HG02678 (cell line): ENCODE measurements around the gene DHRS3.

Source experiments
- ATAC-seq: cut with Tn5 transposase; IDR thresholded peaks from one replicate; pipeline ENCODE4 v1.9.1; 2021; ENCODE audit warnings: mild to moderate bottlenecking, moderate library complexity; ENCODE audit not compliant: unreplicated experiment

The DHRS3 gene

GRCh38 chr1:12556368-12556930 is 61.6 kb downstream of the DHRS3 start:
- no peak for ATAC-seq

DNA sequence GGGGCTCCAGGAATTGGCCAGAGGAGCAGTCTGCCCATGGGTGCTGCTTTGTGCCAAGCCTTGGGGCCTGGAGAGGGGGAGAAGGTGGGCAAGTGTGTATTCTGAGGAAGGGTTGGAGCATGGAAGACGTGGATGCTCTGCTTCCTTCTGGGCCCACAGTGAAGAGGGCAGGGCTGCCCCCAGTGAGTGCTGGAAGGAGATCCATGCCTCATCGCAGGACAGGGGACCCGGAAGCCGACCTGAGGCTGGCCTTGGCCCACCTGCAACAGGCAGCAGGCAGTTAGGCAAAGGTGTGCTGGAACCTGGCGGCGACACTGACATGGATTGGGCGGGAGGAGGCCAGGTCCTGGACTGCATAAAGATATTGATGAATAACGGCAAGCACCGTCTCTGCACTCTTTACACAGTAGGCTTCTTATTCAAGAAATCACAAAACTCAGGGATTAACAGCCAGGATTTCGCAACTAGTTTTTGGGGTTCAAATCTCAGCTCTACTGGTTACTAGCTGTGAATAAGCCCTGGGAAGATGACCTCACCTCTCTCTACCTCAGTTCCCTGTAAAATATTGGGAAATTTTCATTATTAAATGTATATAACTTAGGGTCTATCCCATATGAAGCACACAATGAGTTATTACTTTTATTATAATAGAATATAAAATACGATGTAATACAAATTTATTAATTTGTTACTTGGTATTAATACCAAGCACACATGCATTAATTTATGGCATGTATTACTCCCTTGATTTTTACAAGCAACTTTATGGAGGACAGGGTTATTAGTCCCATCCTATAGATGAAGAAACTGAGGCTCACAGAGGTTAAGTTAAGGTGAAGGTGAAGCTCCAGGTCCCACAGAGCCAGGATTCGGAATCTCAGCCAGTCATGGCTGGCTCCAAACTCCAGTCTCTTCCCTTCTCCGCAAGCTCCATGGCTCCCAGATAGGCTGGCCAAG is 62.3 kb downstream of the DHRS3 start:
- no peak for ATAC-seq

GRCh38 chr1:12554521-12555305 is 63.3 kb downstream of the DHRS3 start:
- ATAC-seq: no peak

- no peak for ATAC-seq
Observed at GRCh38 chr1:12553963-12554362, 64.0 kb downstream of the DHRS3 start.

DNA sequence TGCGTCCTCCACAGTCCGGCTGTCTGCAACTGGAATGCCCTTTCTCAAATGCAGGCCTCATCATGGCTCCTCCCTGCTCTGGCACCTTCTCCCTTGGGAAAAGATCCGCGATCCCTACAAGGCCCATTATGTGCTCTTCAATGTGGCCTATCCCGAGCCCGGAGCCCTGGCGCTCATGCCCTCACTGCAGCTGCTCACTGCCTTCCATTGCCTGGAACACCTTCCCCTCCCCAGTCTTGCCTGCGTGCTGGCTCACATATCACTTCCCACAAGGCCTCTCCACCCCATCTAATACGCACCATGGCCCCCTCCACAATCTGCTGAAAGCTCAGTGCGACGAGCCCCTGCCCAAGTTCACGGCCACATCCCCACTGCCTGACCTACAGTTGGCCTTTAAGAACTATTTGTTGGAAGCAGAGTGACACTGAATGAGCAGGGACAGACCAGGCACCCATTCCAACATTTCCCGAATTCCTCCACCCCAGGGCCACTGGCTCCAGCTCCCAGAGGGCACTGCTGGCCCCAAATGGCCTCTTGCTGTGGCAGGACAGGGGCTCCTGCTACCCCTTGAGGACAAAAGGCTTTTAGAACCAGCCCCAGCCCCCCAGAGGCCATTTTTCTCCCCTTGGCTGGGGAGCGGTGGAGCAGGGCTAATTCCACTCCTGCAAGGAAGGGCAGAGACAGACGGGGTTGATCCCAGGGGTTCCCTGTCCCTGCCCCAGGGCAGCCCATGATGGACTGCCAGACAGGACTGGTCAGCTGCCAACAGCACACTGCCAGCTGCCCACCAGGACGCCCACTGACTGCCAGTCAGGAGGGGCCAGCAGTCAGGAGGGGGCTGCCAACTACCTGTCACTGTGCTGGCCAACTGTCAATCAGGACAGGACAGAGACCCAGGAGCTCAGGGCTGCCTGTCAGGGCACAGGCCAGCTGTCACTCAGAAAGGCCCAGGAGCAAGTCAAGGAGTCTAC is 64.8 kb downstream of the DHRS3 start:
- no peak for ATAC-seq

GRCh38 chr1:12552111-12552888 is 65.7 kb downstream of the DHRS3 start:
- no peak for ATAC-seq

GRCh38 chr1:12551584-12551983 is 66.4 kb downstream of the DHRS3 start:
- no peak for ATAC-seq

GRCh38 chr1:12549460-12550349 is 68.3 kb downstream of the DHRS3 start:
- ATAC-seq: no peak

GRCh38 chr1:12548973-12549459 is 69.0 kb downstream of the DHRS3 start:
- ATAC-seq: no peak

DNA sequence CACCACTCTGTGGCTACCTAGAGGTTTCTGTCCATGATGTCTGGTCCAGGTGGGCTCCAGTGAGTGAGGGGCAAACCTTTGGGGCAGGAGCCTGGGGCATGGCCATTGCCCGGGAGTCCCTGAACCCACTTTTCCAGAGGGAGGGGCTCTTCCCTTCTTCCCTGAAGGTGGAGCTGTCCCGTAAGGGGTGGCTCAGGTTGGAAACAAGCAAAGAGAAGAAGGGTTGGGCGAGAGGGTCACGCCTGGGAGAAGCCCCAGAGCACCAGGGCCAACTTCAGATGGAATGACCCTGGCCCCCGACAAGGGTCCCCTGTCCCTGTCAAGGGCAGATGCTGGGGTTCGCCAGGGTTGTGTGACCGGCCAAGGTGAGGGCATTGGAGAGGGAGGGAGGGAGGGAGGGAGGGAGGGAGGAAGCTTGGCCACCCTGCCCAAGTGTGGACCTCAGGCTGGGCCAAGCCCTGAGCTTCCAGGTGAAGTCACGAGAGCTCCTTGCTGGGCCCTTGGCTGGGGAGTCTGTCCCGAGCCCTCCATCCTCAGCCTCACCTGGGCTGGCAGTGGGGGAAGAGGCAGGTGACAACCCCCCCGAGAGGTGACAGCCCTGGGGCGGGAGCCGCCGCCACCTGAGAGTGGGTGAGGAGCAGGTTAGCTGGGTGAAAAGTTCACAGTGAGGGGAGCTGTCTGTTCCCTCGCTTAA is 69.6 kb downstream of the DHRS3 start:
- no peak for ATAC-seq

- no peak for ATAC-seq
Observed at GRCh38 chr1:12547586-12548225, 70.3 kb downstream of the DHRS3 start.

GRCh38 chr1:12546771-12547585 is 71.0 kb downstream of the DHRS3 start:
- no peak for ATAC-seq

DNA sequence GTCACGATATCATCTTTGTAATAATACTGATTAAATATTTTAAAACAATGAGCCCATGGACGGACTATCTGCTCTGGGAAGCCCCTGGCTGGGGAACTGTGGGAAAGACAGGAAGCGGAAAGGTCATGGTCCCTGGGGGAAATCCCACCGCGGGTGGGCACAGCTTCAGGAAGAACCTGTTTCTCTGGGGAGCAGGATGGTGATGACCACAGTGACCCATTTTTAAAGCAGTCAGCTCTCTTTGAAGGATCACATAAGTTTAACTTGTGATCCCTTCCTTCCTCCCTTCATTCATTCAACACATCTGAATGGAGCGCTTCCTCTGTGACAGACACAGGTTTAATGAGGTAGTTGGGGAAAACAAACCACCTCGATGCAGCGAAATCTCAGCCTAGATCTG is 73.0 kb downstream of the DHRS3 start:
- ATAC-seq: no peak

DNA sequence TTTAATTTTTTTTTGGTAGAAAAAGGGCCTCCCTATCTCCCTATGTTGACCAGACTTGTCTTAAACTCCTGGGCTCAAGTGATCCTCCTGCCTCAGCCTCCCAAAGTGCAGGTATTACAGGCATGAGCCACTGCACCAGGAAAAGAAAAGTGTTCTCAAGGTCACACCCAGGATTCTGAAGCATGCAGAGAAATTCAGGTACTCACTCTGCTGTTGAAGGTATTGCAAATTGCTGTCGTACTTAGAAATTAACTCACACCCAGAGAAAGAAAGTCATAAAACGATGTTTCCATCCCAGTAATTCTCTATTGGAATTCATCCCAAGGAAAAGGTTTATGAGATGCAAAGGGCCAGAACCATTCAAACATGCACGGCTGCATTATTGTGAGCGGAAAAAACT is 73.7 kb downstream of the DHRS3 start:
- ATAC-seq: no peak

DNA sequence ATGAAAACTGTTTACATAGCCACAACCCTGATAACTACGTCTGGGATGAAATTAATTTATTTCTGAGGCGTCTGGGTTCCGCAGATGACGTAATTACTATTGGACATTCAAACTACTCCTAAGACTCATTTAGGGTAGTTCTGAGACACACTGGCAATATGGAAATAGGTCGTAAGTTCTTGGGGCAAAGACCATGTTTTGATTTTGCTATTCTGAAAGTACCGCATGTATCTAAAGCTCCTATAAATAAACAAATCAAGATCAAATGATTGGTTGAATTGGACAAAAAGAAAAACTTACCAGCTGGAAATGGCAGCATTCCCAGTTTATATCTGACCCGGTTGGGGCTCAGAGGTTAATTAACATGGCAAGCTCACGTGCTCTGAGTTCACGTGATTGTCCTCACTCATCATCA is 74.3 kb downstream of the DHRS3 start:
- no peak for ATAC-seq
